GM18907 (cell line): ENCODE data around the gene SLC44A1.

Experiments
- ATAC-seq: cut with Tn5 transposase; IDR thresholded peaks from one replicate; pipeline ENCODE4 v1.9.1; 2021; ENCODE audit warnings: mild to moderate bottlenecking, moderate library complexity; ENCODE audit not compliant: unreplicated experiment

SLC44A1 gene

DNA sequence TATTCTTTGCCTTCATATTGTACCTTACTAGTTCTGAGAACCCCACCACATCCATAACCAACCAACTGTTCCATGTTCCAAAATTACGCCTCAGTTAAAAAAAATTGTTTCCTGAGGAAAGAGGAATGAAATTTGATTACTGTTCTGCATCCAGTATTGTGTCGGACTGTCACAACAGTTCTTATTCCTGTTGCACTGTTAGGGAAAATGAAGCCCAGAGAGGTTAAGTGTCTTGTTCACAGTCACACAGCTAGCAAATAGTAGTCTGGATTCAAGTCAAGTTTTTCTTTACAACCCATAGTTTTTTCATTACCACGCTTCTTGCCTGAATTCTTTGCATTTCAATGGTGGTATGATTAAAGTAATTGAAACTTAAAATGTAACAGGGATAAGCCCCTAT is 207.7 kb downstream of the SLC44A1 start:
- ATAC-seq: no peak

DNA sequence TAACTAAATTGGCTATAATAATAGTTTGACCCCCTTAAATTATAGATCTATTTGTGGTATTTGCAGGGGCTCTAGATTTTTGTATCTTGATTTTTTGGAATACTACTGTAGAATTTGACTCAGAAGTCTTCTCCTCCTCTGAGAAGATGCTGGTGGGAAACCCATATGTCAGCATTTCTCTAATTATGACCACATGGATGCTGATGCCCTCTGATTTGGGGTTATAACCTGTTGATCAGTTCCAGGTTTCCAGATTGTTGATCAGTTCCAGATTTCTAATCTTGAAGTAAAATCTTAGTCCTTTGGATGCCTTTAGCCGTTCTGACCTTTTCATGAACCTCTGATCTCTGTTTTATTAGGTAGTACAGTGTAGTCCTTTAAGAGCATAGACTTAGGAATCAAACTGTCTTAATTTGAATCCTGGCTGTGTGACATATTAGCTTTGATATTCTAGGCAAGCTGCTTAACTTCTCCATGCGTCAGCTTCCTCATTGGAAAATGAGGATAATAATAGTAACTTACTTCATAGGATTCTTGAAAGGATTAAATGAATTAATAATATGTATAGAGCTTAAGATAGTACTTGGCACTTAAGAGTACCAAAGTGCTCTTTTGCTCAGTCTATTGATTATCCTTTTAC is 211.5 kb downstream of the SLC44A1 start:
- no peak for ATAC-seq

DNA sequence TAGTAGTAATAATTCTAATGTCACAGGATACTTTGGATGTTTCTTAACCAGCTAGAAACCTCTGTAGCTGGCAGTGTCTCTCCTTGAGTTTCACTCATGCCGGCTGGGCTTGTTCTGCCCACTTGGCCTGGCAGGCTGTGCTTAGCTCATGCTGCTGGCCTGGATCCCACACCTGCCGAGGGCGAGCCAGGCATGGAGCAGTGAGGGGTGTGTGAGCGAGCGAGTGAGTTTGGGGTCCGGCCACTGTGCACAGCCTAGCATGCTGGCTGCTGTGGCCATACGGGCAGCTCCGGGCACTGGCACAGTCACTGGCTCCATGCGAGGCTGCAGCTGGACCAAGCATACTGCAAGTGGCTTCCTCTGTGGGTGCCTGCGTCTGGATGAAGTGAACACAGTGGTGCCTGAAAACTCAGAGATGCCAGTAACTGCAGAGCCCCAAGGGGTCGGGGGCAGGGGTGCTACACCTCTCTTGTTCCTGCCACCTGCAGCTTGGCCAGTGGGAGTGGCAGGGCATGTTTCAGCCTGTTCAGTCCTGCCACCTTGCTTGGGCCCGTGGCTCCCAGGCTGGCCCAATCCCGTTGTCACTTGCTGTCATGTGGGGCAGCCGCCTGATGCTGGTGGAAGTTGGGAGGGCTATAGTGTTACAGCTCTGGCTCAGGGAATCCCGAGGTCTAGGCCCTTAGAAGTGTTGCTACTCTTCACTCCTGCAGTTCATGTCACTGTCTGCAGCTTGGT is 213.3 kb downstream of the SLC44A1 start:
- no peak for ATAC-seq

DNA sequence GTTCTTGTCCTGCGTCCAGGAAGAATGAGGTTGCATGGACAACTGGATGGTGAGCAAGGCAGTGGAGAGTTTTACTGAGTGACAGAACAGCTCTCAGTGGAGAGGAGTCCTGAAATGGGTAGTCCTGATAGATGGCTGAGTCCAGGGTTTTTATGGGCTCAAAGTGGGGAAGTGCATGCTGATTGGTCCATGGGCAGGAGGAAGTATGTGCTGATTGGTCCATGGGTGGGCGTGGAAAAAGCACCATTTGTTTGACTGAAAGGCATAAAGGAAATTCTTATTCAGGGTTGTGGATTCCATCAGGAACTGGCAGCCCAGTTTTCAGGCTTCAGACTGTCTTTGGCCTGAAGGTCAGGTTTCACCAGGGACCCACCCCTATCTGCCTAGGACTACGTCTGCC is 214.0 kb downstream of the SLC44A1 start:
- ATAC-seq: no peak

DNA sequence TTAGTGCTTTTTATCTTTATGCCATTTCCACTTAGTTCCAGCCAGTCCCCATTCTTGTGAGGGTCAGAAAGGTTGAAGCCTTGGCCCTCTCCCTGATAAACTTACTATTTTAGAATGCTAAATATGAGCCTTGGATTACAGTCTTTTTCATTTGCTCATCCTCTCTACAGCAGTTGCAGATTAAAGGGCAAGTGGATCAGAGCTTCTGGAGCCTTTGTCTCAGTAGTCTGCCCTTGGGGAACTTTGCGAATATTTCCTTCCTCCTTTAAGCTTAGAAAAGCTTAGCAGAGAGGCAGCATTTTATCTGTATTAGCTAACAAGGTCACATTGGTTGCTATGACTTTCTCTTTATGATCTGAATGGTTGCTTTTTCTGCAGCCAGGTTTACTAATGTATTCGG is 214.9 kb downstream of the SLC44A1 start:
- no peak for ATAC-seq

DNA sequence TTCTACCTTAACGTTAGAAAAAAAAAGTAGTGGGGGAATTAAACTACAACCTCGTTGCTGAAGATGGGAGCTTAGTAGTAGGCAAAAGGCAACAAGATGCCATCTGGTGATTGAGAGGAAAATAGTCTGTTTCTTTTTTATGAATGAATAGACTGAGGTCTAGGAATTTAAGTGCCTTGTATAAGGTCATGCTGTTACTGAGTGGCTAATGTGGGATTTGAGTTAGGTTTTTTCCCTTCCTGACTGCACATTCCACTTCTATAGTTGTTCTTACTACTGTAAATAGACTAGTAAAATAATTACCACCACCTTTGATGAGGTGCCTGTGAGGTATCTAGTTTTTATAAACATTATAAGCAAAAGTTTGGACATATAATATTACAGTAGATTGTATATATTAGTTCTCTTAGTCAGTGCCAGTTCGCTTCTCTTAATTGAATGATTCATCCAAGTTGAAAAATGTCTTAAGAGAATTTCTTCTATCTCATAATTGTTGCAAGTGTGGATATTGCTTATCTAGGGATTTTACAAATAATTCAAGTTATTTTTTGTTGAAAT is 222.5 kb downstream of the SLC44A1 start:
- ATAC-seq: no peak

DNA sequence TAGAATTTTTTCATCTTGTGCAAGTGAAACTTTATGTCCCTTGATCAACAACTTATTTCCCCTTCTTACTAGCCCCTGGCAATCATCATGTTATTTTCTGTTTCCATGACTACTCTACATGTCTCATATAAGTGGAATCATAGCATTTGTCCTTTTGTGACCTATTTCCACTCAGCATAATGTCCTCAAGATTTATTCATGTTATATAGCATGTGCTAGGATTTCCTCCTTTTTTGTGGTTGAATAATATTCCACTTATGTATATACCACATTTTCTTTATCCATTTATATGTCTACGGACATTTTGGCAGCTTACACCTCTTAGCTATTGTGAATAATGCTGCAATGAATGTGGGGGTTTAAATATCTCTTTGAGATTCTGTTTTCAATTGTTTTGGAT is 224.4 kb downstream of the SLC44A1 start:
- ATAC-seq: no peak

DNA sequence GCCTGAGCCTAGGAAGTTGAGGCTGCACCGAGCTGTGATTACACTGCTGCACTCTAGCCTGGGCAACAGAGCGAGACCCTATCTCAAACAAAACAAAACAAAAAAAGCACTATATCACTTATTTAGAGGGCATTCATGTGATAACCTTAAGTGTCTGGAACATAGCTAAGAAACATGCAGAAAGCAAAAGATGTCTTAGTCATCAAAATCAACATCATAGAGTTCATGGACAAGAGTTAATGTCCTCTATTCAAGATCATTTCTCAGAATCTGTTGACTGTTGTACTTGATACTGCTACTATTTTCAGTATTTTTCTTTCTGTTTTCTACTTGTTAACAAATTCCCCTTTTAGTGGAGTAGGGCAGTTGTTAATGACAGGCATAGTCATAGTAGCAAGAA is 228.8 kb downstream of the SLC44A1 start:
- no peak for ATAC-seq

DNA sequence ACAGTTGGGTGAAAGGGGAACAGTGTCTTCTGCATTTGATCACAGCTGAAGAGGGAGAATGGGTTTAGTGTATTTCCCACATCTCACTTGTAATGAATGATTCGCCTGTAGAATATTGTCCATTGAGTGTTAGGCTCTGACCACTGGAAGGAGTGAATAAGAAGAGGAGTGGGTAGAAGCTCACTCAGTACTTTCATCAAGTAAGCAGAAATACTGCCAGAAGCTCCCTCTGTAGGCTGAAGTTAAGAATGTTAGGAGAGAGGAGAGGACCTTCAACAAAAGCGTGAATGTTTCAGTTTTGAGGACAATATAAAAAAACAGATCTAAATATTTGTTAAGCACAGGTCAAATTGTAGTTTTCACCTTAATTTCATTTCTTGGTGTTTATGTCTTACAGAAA is 230.9 kb downstream of the SLC44A1 start:
- ATAC-seq: no peak

DNA sequence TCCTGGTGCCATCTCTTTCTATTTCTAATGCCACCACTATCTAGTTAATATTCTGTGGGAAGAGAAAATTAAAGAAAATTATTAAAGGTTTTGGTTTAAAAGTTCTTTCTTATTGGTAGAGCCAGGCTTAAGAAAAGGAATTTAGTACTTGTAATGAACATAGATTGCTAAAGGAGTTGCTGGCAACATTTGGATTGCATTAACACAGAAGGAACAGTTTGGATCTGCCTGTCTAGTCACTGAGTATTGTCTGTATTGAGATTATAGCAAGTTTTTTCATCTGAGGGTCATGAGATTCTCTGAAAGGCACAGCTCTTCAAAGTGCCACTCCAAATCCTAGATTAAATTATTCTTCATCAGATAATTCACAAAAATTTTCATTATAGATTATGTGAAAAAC is 235.4 kb downstream of the SLC44A1 start:
- no peak for ATAC-seq

DNA sequence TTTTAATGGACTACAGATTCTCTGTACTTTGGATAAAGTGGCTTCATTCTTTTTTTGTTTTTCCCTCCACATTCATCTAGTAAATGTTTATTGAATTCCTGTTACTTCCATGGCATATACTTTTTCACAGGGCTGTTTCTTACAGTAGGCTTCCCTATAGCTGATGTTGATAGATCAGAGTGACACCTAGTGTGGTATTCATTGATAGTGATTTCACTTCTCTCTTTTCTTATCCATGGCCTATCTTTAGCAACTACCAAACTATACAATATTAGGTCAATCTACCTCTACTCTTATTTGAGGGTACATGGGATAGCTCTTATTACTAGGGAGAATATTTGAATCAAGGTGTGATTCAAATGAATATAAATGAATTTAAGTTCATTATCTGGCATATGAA is 239.2 kb downstream of the SLC44A1 start:
- ATAC-seq: no peak

DNA sequence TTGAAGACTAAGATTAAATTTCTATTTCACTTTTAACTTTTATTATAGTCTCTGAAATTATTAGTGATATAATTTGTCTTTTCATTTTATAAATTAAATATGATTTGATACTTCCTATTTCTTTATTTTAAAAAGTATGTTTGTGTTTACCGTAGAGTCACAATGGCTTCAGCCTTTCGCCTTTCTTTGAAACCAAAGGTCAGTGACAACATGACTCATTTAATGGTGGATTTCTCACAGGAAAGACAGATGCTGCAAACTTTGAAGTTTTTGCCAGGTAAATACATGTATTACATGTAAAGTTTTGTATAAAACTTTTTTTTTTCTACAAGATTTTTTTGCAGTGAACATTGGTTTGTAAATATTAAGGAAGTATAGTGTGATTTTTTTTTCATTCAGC is 239.8 kb downstream of the SLC44A1 start:
- ATAC-seq: no peak

DNA sequence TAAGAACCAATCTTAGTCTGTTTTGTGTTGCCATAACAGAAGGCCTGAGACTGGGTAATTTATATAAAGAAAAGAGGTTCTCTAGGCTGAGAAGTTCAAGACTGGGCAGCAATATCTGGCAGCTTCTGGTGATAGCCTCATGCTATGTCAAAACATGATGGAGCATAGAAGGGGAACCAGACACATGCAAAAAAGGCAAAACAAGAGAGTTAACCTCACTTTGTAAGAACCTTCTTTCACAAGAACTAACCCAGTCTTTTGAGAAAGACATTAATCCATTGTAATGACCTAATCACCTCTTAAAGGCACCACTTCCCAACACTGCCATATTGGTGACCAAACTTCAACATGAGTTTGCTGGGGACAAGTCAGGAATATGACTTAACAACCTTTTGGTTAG is 240.7 kb downstream of the SLC44A1 start:
- no peak for ATAC-seq
